MM.1S (cell line): Measurements from ENCODE around the gene LDLRAD4.

Source experiments
- CTCF ChIP-seq: fragments of 300-600 bp; sonication (generic); IDR thresholded peaks from 2 replicates; pipeline ENCODE4 v1.5.1; 2016; ENCODE audit warnings: antibody characterized with exemption, low read length, mixed read lengths
- EZH2 ChIP-seq: fragments of 300-600 bp; sonication (generic); optimal IDR thresholded peaks from 2 replicates; pipeline ENCODE3; 2017; ENCODE audit warnings: low read depth, mild to moderate bottlenecking, antibody characterized with exemption, low read length, mixed read lengths

GRCh38 chr18:13653746-13654433, 435.3 kb downstream of the LDLRAD4 start:
- TF ChIP-seq CTCF (no peak), EZH2 (no peak)
